Lung microvascular endothelial cell (primary cell): ENCODE results near the gene ERBB2. TPM values are rescaled to one million over a fixed set of nuclear protein-coding genes. Genes with fewer than 3 reads are reported as not detected.

Source experiments
- total RNA-seq: library from RNA; depleted of rRNA; stranded (reverse); fragments of >200 nt; gene quantifications from 2 replicates; pipeline ENCODE4 v1.2.1, GENCODE V29; 2014

The ERBB2 gene
- total RNA-seq, 1 donor from 2014 or later, result 0.60 TPM

Other genes starting within 250 kb of the ERBB2 start
- gene MED1, start 248.8 kb upstream of the ERBB2 start, total RNA-seq, result 15.3 and 19.6 TPM in 2 replicates
- 12.4 and 19.2 TPM in 2 replicates for gene CDK12, start 238.6 kb upstream of the ERBB2 start, total RNA-seq
- gene NEUROD2, start 92.1 kb upstream of the ERBB2 start, total RNA-seq, result not detected in 2 replicates
- gene PPP1R1B, start 73.1 kb upstream of the ERBB2 start, total RNA-seq, result not detected in 2 replicates
- gene STARD3, start 62.9 kb upstream of the ERBB2 start, total RNA-seq, result 29.2 and 52.0 TPM in 2 replicates
- under 0.01 and 0.60 TPM in 2 replicates for gene TCAP, start 34.7 kb upstream of the ERBB2 start, total RNA-seq
- 0.65 and 2.8 TPM in 2 replicates for gene PNMT, start 31.6 kb upstream of the ERBB2 start, total RNA-seq
- 3.2 and 3.3 TPM in 2 replicates for gene PGAP3, start 12.0 kb upstream of the ERBB2 start, total RNA-seq
- 17.7 and 18.7 TPM in 2 replicates for gene MIEN1, start 30.5 kb downstream of the ERBB2 start, total RNA-seq
- gene GRB7, start 37.9 kb downstream of the ERBB2 start, total RNA-seq, result under 0.01 and 0.22 TPM in 2 replicates
- gene IKZF3, start 164.2 kb downstream of the ERBB2 start, total RNA-seq, result not detected in 2 replicates
- gene ZPBP2, start 168.1 kb downstream of the ERBB2 start, total RNA-seq, result not detected in 2 replicates
- gene GSDMB, start 218.6 kb downstream of the ERBB2 start, total RNA-seq, result 1.6 and 1.7 TPM in 2 replicates
- gene ORMDL3, start 227.5 kb downstream of the ERBB2 start, total RNA-seq, result 25.9 and 38.5 TPM in 2 replicates
- gene LRRC3C, start 227.7 kb downstream of the ERBB2 start, total RNA-seq, result not detected in 2 replicates